ENCODE results near the gene NUP160.

GRCh38 chr11:47861728-47862127, 13.6 kb upstream of the NUP160 start:
- TF ChIP-seq CTCF (conservative IDR thresholded peaks at IDR 0.05; ENCODE audit: low read length) (no peak), EZH2phosphoT487 (IDR thresholded peaks at IDR 0.05; ENCODE audit: borderline replicate concordance) (no peak)
